Measurements from ENCODE around the gene ALG1.

GRCh38 chr16:5071681-5072333 is at the start of gene ALG1:
- TF ChIP-seq STAT3 (IDR thresholded peaks at IDR 0.05; ENCODE audit: low read depth, low read length) (no peak), USF1 (IDR thresholded peaks at IDR 0.05; ENCODE audit: borderline replicate concordance, extremely low read length, insufficient read depth, low read depth, low read length) (peak; percentile 97), POLR2A (IDR thresholded peaks at IDR 0.05; ENCODE audit: low read depth, low read length) (peak; percentile 98), CREM (IDR thresholded peaks at IDR 0.05; ENCODE audit: low read depth) (no peak), CTCF (IDR thresholded peaks at IDR 0.05 in 2 of 3, conservative IDR thresholded peaks at IDR 0.05 in 1 of 3; ENCODE audit: control insufficient read depth in 2 of 3, extremely low read depth in 1 of 3, insufficient read depth in 1 of 3, low read depth in 3 of 3, low read length in 3 of 3) (no peak), MEF2A (IDR thresholded peaks at IDR 0.05; ENCODE audit: insufficient read depth, low read depth, low read length) (no peak), ZNF207 (IDR thresholded peaks at IDR 0.05; ENCODE audit: borderline replicate concordance) (no peak), DPF2 (IDR thresholded peaks at IDR 0.05) (0 out of 2 replicates have a peak, but pooled peaks have one; percentile 27), POLR2AphosphoS2 (IDR thresholded peaks at IDR 0.05; ENCODE audit: low read depth, low read length) (peak; percentile 68; the same call in 1 of the 2 replicates), TARDBP (IDR thresholded peaks at IDR 0.05; ENCODE audit: borderline replicate concordance) (peak; percentile 41; the same call in 1 of the 2 replicates), POLR2AphosphoS5 (IDR thresholded peaks at IDR 0.05; ENCODE audit: low read length) (peak; percentile 94), PAX8 (IDR thresholded peaks at IDR 0.05) (no peak), EP300 (IDR thresholded peaks at IDR 0.05; ENCODE audit: borderline replicate concordance in 1 of 2, control insufficient read depth in 1 of 2, low read depth in 2 of 2, low read length in 2 of 2) (peak in 1 of 2 experiments; percentile 47; a peak in 1 of 4 replicates)

Data from GM12878 (cell line).